PC-3 (cell line): Measurements from ENCODE around the gene MEGF10. TPM values are rescaled to one million over a fixed set of nuclear protein-coding genes. Genes with fewer than 3 reads are reported as not detected.

Source experiments
- ATAC-seq: fragments of 200-7000 bp; cut with Tn5 transposase; 2 replicates; pipeline ENCODE4 v1.9.1; 2020; ENCODE audit warnings: mild to moderate bottlenecking, moderate library complexity
- BruUV-seq: library from RNA; stranded (reverse); fragments of 400-500 nt; replicated peaks from 2 replicates; lab custom pipeline; 2021; lab: Mats Ljungman, UMichigan
- CTCF ChIA-PET: fragments of 300-600 bp; sonication (Branson Sonifier 250); formaldehyde crosslinking; loops from one replicate; lab custom pipeline; 2022; ENCODE audit warnings: antibody characterized with exemption; lab: Charles Lee
- POLR2A ChIA-PET: fragments of 300-600 bp; sonication (Branson Sonifier 250); formaldehyde crosslinking; loops from one replicate; lab custom pipeline; 2022; ENCODE audit warnings: antibody characterized with exemption; ENCODE audit not compliant: unreplicated experiment; lab: Charles Lee
- DNase-seq: peaks from one replicate; pipeline ENCODE4 v3.0.0-alpha.2; 2015
- H2AFZ ChIP-seq: fragments of 300-600 bp; sonication (generic); 2 replicates; pipeline ENCODE4 v1.6.0; 2016; ENCODE audit warnings: antibody characterized with exemption, low read length
- H3F3A ChIP-seq: fragments of 300-600 bp; sonication (generic); one replicate; pipeline ENCODE4 v1.6.0; 2017; ENCODE audit warnings: antibody characterized with exemption, low read length, control low read depth, mild to moderate bottlenecking; ENCODE audit not compliant: unreplicated experiment
- H3K27ac ChIP-seq: fragments of 300-600 bp; sonication (generic); 2 replicates; pipeline ENCODE4 v1.5.1; 2016; ENCODE audit warnings: mild to moderate bottlenecking, low read length
- H3K27me3 ChIP-seq: fragments of 300-600 bp; sonication (generic); 2 replicates; pipeline ENCODE4 v1.6.1; 2016; ENCODE audit warnings: low read length, mixed read lengths
- H3K36me3 ChIP-seq: fragments of 300-600 bp; sonication (generic); 2 replicates; pipeline ENCODE4 v1.6.1; 2016; ENCODE audit warnings: low read depth, mixed run types, low read length, mixed read lengths
- H3K4me1 ChIP-seq: fragments of 300-600 bp; sonication (generic); 2 replicates; pipeline ENCODE4 v1.5.1; 2016; ENCODE audit warnings: low read length; ENCODE audit not compliant: insufficient read depth
- H3K4me2 ChIP-seq: fragments of 300-600 bp; sonication (generic); 2 replicates; pipeline ENCODE4 v1.6.0; 2016; ENCODE audit warnings: low read length
- H3K4me3 ChIP-seq: fragments of 300-600 bp; sonication (generic); 2 replicates; pipeline ENCODE4 v1.5.1; 2016; ENCODE audit warnings: mild to moderate bottlenecking, low read length, mixed read lengths
- H3K79me2 ChIP-seq: fragments of 300-600 bp; sonication (generic); 2 replicates; pipeline ENCODE4 v1.6.1; 2017; ENCODE audit warnings: low read length, mixed read lengths
- H3K9ac ChIP-seq: fragments of 300-600 bp; sonication (generic); 2 replicates; pipeline ENCODE4 v1.6.0; 2016; ENCODE audit warnings: mild to moderate bottlenecking, low read length
- H3K9me2 ChIP-seq: fragments of 300-600 bp; sonication (generic); replicated peaks from 2 replicates; pipeline ENCODE4 v1.6.1; 2016; ENCODE audit warnings: mixed run types, low read length, mixed read lengths
- H3K9me3 ChIP-seq: fragments of 300-600 bp; sonication (generic); 2 replicates; pipeline ENCODE4 v1.6.1; 2016; ENCODE audit warnings: low read length, mixed read lengths
- H4K20me1 ChIP-seq: fragments of 300-600 bp; sonication (generic); 2 replicates; pipeline ENCODE4 v1.6.1; 2016; ENCODE audit warnings: low read length, mixed read lengths
- CTCF ChIP-seq: fragments of 300-600 bp; sonication (generic); conservative IDR thresholded peaks from 2 replicates; pipeline ENCODE4 v1.5.1; 2017; ENCODE audit warnings: antibody characterized with exemption, low read depth, mild to moderate bottlenecking, low read length
- EZH2 ChIP-seq: fragments of 300-600 bp; sonication (generic); IDR thresholded peaks from one replicate; pipeline ENCODE4 v1.6.1; 2017; ENCODE audit warnings: antibody characterized with exemption, mild to moderate bottlenecking, low read length; ENCODE audit not compliant: unreplicated experiment
- EZH2phosphoT487 ChIP-seq: fragments of 300-600 bp; sonication (generic); IDR thresholded peaks from 2 replicates; pipeline ENCODE4 v1.6.1; 2018; ENCODE audit warnings: mild to moderate bottlenecking, antibody characterized with exemption, low read length, borderline replicate concordance
- intact Hi-C: fragments of 100-400 bp; cut with micrococcal nuclease; formaldehyde crosslinking; loops from 2 replicates; pipeline ENCODE4 v1.9.0; 2023
- total RNA-seq: library from RNA; depleted of rRNA; stranded (reverse); fragments of >200 nt; gene quantifications from 2 replicates; pipeline ENCODE4 v1.2.3, GENCODE V29; 2014

MEGF10 gene
- total RNA-seq, 1 experiment from 2014 or later: not detected

DNA sequence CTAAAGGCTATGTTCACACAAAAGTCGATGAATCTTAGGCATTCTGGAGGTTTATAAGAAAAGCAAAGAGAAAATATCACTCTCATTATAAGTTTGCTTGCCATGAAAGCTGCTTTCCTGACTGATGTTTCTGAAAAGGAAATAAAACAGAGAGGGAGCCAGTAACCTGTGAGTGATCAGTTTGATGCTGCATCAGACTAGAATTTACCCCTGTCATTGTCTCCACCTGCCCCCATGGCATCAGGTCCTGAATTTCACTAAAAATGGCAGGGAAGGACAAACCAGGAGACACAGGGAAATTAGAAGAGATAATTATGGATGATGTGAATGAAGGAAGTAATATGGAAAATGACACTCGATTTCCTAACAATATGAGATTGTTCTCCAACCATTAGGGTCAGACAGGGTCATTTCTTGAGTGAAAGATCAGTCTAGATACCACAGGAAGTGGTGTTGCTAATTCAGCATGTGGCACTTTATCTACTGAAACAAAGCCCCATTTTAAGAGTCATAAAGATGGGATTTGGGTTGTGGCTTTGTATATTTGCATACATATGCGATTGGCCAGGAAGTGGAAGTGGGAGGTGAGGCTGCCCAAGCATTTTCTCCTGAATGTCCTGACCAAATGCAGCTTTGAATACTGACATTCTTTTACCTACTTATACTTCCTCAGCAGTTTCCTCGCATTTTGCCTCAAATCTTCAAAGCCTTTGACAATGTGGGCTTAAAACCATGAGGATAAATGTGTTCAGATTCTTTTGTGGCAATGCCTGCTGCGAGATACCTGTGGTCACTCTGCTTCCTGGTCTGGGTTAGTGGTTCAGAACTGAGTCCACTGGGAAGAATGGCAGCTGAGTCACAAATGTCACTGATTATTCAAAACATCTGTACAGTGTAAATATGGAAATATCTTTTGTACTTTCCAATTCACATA, 29.7 kb downstream of the MEGF10 start:
- no peak overlapping the region for H3K9ac ChIP-seq
- no peak for TF ChIP-seq EZH2phosphoT487
- TF ChIP-seq EZH2: no peak
- no peak for TF ChIP-seq CTCF
- no peaks in the 10 kb centered on the region for H3K36me3 ChIP-seq
- H3F3A ChIP-seq: no peaks in the 10 kb centered on the region
- no peaks in the 10 kb centered on the region for H3K79me2 ChIP-seq
- no peak overlapping the region for H3K4me2 ChIP-seq
- ChIA-PET CTCF (no interaction called here), POLR2A (no interaction called here)
- no peak overlapping the region for H2AFZ ChIP-seq
- H4K20me1 ChIP-seq: no peaks in the 10 kb centered on the region
- no peaks in the 10 kb centered on the region for H3K4me1 ChIP-seq
- H3K9me2 ChIP-seq: no peaks in the 10 kb centered on the region
- no TSS peak for BruUV-seq
- peaks cover 48% of the 10 kb centered on the region for H3K27me3 ChIP-seq
- H3K9me3 ChIP-seq: no peaks in the 10 kb centered on the region
- no peak overlapping the region for H3K27ac ChIP-seq
- H3K4me3 ChIP-seq: no peak overlapping the region
- intact Hi-C loops: no loop called here
- ATAC-seq (no peak), DNase-seq (no peak)

DNA sequence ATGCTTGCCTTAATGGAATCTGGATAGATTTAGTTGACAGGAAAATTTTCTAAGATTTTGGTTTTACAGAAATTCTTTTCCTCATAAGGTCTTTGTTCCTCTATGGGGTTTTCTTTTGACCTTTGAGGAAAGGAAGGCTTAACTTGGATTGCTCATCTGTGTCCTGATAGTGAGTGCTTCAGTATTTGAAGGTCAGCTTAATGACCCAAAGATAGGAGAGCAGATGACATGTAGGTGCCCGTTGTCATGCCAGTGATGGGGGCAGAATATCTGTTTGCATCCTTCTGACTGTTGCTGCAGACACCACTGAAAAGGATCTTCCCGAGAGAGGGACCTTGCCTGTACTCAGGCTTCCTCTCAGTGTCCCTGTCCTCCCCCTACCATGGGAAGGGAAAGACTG, 30.9 kb downstream of the MEGF10 start:
- no peaks in the 10 kb centered on the region for H3K9me3 ChIP-seq
- peaks cover 43% of the 10 kb centered on the region for H3K27me3 ChIP-seq
- no peaks in the 10 kb centered on the region for H3K36me3 ChIP-seq
- no peaks in the 10 kb centered on the region for H3K4me1 ChIP-seq
- ATAC-seq (no peak), DNase-seq (no peak)
- POLR2A ChIA-PET: no interaction called here
- H3F3A ChIP-seq: no peaks in the 10 kb centered on the region
- intact Hi-C loops: no loop called here
- H2AFZ ChIP-seq: no peak overlapping the region
- no peak overlapping the region for H3K4me3 ChIP-seq
- CTCF ChIA-PET: no interaction called here
- TF ChIP-seq CTCF (no peak), EZH2 (no peak), EZH2phosphoT487 (no peak)
- no peak overlapping the region for H3K9ac ChIP-seq
- H3K4me2 ChIP-seq: no peak overlapping the region
- no TSS peak for BruUV-seq
- H3K9me2 ChIP-seq: no peaks in the 10 kb centered on the region
- no peak overlapping the region for H3K27ac ChIP-seq
- H4K20me1 ChIP-seq: no peaks in the 10 kb centered on the region
- H3K79me2 ChIP-seq: no peaks in the 10 kb centered on the region

DNA sequence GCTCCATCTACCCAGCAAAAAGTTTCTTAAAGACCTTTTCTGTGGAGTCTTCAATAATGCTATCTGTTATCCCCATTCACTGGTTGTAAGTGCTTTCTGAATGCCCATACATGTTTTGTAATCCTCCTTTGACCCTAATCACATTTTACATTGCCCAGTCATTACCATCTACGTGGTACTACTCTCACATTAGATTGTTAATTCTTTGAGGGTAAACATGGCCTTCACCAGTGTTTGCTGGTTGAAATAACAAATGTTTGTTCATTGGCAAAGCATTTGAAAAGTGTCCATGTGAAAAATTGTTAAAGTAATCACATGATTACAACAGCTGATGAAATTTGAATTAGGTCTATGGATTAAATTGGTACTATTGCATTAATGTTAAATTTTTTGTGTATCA, 31.8 kb downstream of the MEGF10 start:
- intact Hi-C loops: no loop called here
- H2AFZ ChIP-seq: no peak overlapping the region
- H3K9me3 ChIP-seq: no peaks in the 10 kb centered on the region
- TF ChIP-seq EZH2 (no peak), CTCF (no peak), EZH2phosphoT487 (no peak)
- H3K4me3 ChIP-seq: no peak overlapping the region
- H4K20me1 ChIP-seq: no peaks in the 10 kb centered on the region
- POLR2A ChIA-PET: no interaction called here
- CTCF ChIA-PET: no interaction called here
- no peak for DNase-seq
- H3K9me2 ChIP-seq: no peaks in the 10 kb centered on the region
- H3K27me3 ChIP-seq: peaks cover 42% of the 10 kb centered on the region
- H3F3A ChIP-seq: no peaks in the 10 kb centered on the region
- H3K4me1 ChIP-seq: no peaks in the 10 kb centered on the region
- H3K4me2 ChIP-seq: no peak overlapping the region
- H3K9ac ChIP-seq: no peak overlapping the region
- no peak for ATAC-seq
- H3K79me2 ChIP-seq: no peaks in the 10 kb centered on the region
- BruUV-seq: no TSS peak
- no peak overlapping the region for H3K27ac ChIP-seq
- no peaks in the 10 kb centered on the region for H3K36me3 ChIP-seq
